Fibroblast of skin of back (primary cell): ENCODE measurements around the gene RAB11FIP3.

ENCODE experiments used
- DNase-seq: peaks from one replicate; pipeline ENCODE4 v3.0.0-alpha.2; 2013

The RAB11FIP3 gene

DNA sequence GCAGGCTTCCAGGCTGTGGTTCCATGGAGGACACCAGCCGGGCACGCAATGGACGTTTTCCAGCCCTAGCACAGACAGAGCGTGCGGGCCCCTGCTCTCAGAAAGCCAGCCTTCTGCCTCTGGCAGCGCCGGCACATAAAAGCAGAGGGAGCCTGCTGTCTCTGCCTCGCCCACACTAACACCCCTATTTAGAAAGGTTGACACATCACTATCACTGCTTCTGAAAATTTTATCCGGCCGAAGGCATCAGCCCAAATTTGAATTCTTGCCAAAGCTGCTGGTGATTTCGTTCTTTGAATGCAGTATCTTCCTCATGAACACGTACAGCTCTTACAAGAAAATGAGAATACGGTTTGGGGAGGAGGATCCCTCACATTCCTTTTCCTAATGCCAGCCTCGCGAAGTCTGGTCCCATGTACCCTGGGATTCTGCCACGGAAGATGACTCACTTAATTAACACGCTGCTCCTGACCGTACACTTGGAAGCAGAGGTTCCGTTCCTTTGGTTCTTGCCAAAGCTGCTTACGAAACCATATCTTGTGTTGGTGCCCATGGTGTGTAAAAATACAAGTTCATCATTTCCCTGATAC is 1.3 kb upstream of the RAB11FIP3 start:
- DNase-seq: peak; percentile 95

- peak; percentile 43 for DNase-seq
These were observed 797 bp upstream of the RAB11FIP3 start for GRCh38 chr16:424623-425081.

DNA sequence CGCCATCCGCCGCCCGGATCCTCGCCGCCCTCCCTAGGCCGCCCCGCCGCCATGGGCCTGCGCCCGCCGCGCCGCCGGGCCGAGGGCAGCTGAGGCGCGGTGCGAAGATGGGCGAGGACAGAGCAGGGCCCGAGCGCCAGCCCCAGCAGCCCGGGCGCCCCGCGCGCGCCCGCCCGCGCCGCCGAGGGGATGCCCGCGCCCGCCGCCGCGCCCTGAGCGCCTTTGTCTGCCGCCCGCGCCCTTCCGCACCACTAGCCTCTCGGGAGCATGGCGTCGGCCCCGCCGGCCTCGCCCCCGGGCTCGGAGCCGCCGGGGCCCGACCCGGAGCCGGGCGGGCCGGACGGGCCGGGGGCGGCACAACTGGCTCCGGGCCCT is 278 bp downstream of the RAB11FIP3 start:
- DNase-seq: no peak

DNA sequence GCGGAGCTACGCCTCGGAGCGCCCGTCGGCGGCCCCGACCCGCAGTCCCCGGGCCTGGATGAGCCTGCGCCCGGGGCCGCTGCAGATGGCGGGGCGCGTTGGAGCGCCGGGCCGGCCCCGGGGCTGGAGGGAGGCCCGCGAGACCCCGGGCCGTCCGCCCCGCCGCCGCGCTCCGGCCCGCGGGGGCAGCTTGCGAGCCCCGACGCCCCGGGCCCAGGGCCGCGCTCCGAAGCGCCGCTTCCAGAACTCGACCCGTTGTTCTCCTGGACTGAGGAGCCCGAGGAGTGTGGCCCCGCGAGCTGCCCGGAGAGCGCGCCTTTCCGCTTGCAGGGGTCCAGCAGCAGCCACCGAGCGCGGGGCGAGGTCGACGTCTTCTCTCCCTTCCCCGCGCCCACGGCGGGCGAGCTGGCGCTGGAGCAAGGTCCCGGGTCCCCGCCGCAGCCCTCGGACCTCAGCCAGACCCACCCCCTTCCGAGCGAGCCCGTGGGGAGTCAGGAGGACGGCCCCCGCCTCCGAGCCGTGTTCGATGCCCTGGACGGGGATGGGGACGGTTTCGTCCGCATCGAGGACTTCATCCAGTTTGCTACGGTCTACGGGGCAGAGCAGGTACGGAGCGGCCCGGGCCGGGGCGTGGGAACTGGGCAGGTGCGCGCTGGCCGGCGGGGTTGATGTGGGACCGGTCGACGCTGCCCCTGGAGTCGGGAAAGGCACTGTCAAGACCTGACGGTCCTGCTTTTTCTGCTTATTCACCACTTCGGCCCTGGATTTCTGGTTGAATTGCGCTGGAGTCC is 861 bp downstream of the RAB11FIP3 start:
- DNase-seq: no peak

GRCh38 chr16:426906-427249 is 1.4 kb downstream of the RAB11FIP3 start:
- DNase-seq: no peak

DNA sequence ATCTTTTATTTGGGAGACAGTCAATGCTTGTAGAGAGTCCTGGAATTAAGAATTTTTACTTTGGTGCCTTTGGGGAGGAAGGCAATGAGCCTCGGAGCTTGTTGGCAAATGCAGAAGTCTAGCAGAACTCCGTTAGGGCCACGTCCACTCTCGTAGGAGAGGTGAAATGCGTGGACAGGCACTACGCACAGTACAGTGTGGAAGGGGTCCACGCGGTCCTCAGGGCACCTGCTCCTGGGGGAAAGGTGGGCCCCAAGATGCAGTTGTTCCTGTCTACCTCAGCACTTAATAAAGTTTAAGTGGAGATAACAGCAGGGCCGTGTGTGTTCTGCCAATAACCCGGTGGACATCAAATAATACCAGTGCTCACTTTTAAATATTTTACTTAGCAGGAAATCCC is 1.8 kb downstream of the RAB11FIP3 start:
- DNase-seq: no peak

DNA sequence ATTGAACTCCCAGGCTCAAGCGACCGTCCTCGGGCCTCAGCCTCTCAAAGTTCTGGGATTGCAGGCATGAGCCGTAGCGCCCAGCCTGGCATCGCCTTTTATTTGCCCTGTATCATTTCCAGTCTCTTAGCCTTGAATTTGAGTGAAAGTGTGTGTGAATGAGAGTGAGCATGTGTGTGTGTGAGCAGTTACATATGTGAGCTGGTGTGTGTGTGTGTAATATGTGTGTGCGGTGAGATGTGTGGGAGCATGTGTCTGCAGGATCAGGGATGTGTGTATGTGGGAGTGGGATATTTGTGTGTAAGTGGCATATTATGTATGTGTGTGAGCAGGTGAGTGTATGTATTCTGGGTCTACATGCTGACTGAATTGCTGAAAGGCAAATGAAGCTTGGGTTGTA is 5.5 kb downstream of the RAB11FIP3 start:
- no peak for DNase-seq

GRCh38 chr16:440627-441026 is 15.2 kb downstream of the RAB11FIP3 start:
- no peak for DNase-seq

GRCh38 chr16:441447-441846 is 16.0 kb downstream of the RAB11FIP3 start:
- DNase-seq: no peak

GRCh38 chr16:442976-443375 is 17.5 kb downstream of the RAB11FIP3 start:
- DNase-seq: no peak

- DNase-seq: no peak
These were observed 18.6 kb downstream of the RAB11FIP3 start for GRCh38 chr16:444027-444426.

GRCh38 chr16:445566-445965 is 20.1 kb downstream of the RAB11FIP3 start:
- no peak for DNase-seq

DNA sequence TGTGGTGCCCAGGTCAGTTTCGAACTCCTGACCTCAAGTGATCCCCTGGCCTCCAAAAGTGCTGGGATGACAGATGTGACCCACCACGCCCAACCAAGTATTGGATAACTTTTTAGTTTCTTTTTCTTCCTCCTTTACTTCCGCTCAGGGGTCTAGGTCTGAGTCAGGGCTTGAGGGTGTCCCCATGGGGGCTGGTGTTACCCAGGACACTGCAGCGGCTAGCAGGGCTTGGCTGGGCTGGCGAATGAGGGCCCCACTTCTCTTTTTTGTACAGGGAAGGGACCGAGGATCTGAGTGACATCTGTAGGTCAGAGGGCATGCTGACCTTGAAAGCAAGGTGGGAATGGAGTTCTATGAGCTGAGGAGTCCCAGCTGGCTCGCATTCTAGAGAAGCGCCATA is 24.9 kb downstream of the RAB11FIP3 start:
- DNase-seq: no peak

DNA sequence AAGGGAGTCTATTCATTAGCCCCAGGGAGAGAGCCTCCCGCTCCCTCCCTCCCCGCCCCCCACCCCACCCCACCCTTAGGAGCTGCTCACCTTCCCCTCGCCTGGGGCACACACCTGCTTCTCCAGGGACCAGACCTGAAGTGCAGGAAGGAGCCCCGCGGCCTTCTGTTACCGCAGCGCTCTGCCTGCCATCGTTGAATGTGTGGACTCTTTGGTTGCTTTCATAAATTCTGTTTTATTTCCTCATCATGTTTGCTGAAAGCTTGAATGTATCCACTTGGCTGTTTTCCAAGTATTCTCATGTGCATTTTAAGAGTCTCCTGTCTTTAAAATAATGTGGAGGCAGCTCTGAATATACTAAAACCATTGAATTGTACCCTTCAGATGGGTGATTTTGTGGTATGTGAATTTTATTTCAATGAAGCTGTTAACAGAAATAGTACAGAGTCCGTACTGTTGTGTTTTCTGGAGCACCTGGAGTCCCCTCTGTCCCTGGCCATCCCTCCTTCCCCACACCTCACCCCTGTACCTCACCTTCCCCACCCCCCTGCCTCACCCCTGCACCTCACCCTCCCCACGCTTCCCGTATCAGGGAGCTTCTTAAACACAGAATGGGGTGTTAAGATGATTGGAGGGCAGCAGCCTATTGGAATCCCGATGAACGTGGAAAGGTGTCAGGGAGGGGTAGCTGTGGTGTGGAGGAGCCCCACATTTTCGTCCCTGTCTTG is 25.5 kb downstream of the RAB11FIP3 start:
- no peak for DNase-seq

GRCh38 chr16:454397-454940 is 29.0 kb downstream of the RAB11FIP3 start:
- DNase-seq: no peak

DNA sequence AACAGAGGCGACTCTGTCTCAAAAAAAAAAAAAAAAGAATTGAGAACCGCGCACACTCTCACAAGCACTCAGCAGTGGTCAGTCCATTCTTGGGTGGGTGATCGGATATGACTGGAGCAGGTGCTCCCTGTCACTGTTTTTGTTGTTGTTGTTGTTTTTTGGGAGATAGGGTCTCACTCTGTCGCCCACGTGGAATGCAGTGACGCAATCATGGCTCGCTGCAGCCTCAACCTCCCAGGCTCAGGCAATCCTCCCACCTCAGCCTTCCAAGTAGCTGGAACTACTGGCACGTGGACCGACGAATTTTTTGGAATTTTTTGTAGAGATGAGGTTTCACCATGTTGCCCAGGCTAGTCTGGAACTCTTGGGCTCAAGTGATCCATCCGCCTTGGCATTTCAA is 30.0 kb downstream of the RAB11FIP3 start:
- no peak for DNase-seq

GRCh38 chr16:456891-457483 is 31.5 kb downstream of the RAB11FIP3 start:
- no peak for DNase-seq

DNA sequence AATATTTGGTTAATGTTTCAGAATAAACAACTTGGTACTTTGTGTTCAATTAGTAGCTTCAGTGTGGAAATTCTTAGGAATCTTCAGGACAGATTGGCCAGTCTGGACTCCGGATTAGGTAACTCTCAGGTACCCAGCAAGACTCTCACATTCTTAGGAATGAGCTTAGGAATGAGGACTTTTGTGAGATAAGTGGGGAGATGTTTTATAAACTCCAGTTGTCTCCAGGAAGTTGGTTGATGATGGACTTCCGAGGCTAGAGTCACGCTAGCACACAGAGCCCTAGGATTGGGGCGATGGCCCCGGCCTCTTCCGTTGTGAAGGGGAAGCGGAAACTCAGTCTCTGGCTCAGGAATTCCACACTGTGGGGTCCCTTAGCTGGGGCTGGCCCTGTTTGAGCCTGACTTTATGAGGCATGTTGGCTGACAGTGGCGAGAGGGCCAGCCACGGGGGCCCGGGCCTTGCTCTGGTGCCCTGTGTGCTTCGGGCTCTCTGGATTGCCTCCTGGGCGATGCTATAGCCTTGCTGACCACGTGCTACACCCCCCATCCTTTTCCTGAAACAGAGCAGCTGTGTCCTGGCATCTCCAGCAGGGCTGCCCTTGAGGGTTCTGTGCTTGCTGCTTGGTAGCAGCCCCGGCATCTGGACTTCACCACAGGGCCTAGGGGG is 32.4 kb downstream of the RAB11FIP3 start:
- DNase-seq: no peak

- no peak for DNase-seq
These were observed 34.3 kb downstream of the RAB11FIP3 start for GRCh38 chr16:459761-460160.

- DNase-seq: no peak
These were observed 35.3 kb downstream of the RAB11FIP3 start for GRCh38 chr16:460787-461186.

DNA sequence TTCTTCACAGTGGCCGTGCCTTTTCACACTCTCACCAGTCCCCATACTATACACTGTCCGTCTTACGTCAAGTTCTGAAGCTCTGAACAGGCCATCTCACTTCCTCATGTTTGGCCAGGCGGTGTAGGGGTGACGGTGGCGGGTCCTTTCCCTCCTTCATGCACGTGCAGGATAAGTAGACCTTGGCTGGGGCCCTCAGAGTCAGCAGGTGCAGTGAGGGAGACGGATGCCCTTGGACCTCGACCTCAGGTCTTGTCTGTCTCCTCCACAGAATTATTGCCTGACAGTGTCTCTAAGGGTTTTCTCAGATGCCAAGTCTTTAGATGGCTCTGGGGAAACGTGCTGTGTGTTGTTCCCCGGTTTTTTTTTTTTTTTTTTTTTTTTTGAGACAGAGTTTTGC is 37.6 kb downstream of the RAB11FIP3 start:
- DNase-seq: no peak

GRCh38 chr16:466651-467050 is 41.2 kb downstream of the RAB11FIP3 start:
- no peak for DNase-seq
